ENCODE data around the gene LPAR2. TPM values are rescaled to one million over a fixed set of nuclear protein-coding genes. Genes with fewer than 3 reads are reported as not detected.

The LPAR2 gene
- total and polyA plus RNA-seq, 10 of the 15 experiments (the other 5 are each of a cell fraction or from before 2014, with no cell fraction given) = 0.98 to 23.8 (median 10.2) TPM

GRCh38 chr19:19618219-19619051, 9.6 kb downstream of the LPAR2 start, which contains the start of gene PBX4 (continued):
- TF ChIP-seq, protein P1, sequence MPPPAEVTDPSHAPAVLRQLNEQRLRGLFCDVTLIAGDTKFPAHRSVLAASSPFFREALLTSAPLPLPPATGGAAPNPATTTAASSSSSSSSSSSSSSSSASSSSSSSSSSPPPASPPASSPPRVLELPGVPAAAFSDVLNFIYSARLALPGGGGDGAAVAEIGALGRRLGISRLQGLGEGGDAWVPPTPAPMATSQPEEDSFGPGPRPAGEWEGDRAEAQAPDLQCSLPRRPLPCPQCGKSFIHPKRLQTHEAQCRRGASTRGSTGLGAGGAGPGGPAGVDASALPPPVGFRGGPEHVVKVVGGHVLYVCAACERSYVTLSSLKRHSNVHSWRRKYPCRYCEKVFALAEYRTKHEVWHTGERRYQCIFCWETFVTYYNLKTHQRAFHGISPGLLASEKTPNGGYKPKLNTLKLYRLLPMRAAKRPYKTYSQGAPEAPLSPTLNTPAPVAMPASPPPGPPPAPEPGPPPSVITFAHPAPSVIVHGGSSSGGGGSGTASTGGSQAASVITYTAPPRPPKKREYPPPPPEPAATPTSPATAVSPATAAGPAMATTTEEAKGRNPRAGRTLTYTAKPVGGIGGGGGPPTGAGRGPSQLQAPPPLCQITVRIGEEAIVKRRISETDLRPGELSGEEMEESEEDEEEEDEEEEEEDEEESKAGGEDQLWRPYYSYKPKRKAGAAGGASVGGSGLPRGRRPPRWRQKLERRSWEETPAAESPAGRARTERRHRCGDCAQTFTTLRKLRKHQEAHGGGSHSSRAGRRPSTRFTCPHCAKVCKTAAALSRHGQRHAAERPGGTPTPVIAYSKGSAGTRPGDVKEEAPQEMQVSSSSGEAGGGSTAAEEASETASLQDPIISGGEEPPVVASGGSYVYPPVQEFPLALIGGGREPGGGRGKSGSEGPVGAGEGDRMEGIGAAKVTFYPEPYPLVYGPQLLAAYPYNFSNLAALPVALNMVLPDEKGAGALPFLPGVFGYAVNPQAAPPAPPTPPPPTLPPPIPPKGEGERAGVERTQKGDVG (CRISPR knock-in tag; IDR thresholded peaks at IDR 0.05) = no peak
- TF ChIP-seq SMARCA5 (IDR thresholded peaks at IDR 0.05) = 0 out of 2 replicates have a peak, but pooled peaks have one; percentile 26
- 0 out of 2 replicates have a peak, but pooled peaks have one; percentile 1 for TF ChIP-seq RUNX3 (IDR thresholded peaks at IDR 0.05; ENCODE audit: low read length)
- peak; percentile 51; the same call in 1 of the 2 replicates for TF ChIP-seq LARP7 (IDR thresholded peaks at IDR 0.05)
- TF ChIP-seq, protein P2, sequence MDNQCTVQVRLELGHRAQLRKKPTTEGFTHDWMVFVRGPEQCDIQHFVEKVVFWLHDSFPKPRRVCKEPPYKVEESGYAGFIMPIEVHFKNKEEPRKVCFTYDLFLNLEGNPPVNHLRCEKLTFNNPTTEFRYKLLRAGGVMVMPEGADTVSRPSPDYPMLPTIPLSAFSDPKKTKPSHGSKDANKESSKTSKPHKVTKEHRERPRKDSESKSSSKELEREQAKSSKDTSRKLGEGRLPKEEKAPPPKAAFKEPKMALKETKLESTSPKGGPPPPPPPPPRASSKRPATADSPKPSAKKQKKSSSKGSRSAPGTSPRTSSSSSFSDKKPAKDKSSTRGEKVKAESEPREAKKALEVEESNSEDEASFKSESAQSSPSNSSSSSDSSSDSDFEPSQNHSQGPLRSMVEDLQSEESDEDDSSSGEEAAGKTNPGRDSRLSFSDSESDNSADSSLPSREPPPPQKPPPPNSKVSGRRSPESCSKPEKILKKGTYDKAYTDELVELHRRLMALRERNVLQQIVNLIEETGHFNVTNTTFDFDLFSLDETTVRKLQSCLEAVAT (IDR thresholded peaks at IDR 0.05) = peak; percentile 94
- peak; percentile 94 for TF ChIP-seq BMI1 (IDR thresholded peaks at IDR 0.05; ENCODE audit: borderline replicate concordance)
- TF ChIP-seq SUZ12 (IDR thresholded peaks at IDR 0.05; ENCODE audit: unreplicated experiment) = no peak
- TF ChIP-seq, protein P3, sequence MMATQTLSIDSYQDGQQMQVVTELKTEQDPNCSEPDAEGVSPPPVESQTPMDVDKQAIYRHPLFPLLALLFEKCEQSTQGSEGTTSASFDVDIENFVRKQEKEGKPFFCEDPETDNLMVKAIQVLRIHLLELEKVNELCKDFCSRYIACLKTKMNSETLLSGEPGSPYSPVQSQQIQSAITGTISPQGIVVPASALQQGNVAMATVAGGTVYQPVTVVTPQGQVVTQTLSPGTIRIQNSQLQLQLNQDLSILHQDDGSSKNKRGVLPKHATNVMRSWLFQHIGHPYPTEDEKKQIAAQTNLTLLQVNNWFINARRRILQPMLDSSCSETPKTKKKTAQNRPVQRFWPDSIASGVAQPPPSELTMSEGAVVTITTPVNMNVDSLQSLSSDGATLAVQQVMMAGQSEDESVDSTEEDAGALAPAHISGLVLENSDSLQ (IDR thresholded peaks at IDR 0.05) = peak; percentile 34; the same call in 1 of the 2 replicates
- TF ChIP-seq HDAC6 (IDR thresholded peaks at IDR 0.05; ENCODE audit: unreplicated experiment) = no peak
- peak; percentile 2 for TF ChIP-seq PBX3 (IDR thresholded peaks at IDR 0.05; ENCODE audit: insufficient replicate concordance, low read depth, low read length)
- TF ChIP-seq MXI1 (IDR thresholded peaks at IDR 0.05; ENCODE audit: low read depth, low read length) = peak; percentile 82
- TF ChIP-seq POLR2AphosphoS5 (IDR thresholded peaks at IDR 0.05; ENCODE audit: low read length) = peak; percentile 61
- 0 out of 2 replicates have a peak, but pooled peaks have one; percentile 82 for TF ChIP-seq NFXL1 (IDR thresholded peaks at IDR 0.05; ENCODE audit: borderline replicate concordance)
- TF ChIP-seq MYB (IDR thresholded peaks at IDR 0.05; ENCODE audit: borderline replicate concordance, low read depth, low read length) = no peak
- no peak for TF ChIP-seq ELK1 (IDR thresholded peaks at IDR 0.05; ENCODE audit: low read depth, low read length)
- TF ChIP-seq PML (IDR thresholded peaks at IDR 0.05; ENCODE audit: low read length) = no peak
- TF ChIP-seq CREB1 (IDR thresholded peaks at IDR 0.05; ENCODE audit: low read depth) = peak; percentile 46; the same call in 1 of the 2 replicates
- TF ChIP-seq, protein P4, sequence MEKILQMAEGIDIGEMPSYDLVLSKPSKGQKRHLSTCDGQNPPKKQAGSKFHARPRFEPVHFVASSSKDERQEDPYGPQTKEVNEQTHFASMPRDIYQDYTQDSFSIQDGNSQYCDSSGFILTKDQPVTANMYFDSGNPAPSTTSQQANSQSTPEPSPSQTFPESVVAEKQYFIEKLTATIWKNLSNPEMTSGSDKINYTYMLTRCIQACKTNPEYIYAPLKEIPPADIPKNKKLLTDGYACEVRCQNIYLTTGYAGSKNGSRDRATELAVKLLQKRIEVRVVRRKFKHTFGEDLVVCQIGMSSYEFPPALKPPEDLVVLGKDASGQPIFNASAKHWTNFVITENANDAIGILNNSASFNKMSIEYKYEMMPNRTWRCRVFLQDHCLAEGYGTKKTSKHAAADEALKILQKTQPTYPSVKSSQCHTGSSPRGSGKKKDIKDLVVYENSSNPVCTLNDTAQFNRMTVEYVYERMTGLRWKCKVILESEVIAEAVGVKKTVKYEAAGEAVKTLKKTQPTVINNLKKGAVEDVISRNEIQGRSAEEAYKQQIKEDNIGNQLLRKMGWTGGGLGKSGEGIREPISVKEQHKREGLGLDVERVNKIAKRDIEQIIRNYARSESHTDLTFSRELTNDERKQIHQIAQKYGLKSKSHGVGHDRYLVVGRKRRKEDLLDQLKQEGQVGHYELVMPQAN (conservative IDR thresholded peaks at IDR 0.05) = peak; percentile 79

All from GM12878 (cell line).